Measurements from ENCODE around the gene FTL.

FTL gene

DNA sequence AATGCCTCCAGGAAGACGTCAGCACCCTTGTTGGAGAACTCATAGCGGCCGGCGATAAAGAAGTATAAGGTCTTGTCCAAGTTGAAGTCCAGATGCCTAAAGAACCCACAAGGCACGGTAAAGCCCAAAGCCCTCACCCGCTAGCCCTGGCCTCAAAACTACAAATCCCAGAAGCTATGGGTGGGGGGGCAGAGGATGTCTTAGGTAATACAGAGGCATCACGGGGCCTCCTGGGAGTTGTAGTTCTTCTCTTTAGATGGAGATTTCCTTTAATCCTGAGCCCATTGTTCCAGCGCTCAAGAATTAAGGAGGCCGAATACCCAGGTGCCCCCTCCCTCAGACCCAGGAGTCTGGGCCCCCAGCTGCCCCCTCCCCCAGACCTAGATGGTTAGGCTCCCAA is 17.2 kb downstream of the FTL start:
- Histone ChIP-seq H3K9me3 (ENCODE audit: control insufficient read depth, insufficient read depth, low read length) (no peaks in the 10 kb centered on the region), H3K4me1 (ENCODE audit: control insufficient read depth, insufficient read depth, low read length) (no peaks in the 10 kb centered on the region), H3K4me3 (ENCODE audit: low read length) (no peak overlapping the region), H3K36me3 (ENCODE audit: control insufficient read depth, insufficient read depth, low read length) (peaks cover 12% of the 10 kb centered on the region), H3K27ac (ENCODE audit: low read length) (no peak overlapping the region), H3K27me3 (ENCODE audit: control insufficient read depth, insufficient read depth, low read length) (no peaks in the 10 kb centered on the region)
- no peak for DNase-seq (ENCODE audit: low read depth, low spot score)
- no CpG with 5 or more reads among the region's 9 CpGs for WGBS (ENCODE audit: insufficient coverage, insufficient read length)

DNA sequence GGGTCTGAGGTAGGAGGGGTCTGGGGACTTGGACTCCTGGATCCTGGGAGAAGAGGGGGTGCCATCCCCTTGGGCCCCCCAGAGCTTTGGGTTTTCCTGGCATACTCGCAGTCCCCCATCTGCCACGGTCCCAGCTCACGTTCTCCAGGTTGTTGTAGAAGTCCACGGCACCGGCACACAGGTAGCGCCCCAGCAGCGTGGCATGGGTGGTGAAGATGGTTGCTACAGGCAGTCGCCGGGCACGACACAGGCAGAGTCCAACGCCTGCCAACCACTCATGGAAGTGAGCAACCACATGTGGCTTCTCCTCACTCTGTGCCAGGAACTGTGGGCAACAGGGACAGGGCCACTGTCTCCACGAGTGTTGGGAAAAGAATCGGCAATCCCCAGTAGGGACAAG is 20.6 kb downstream of the FTL start:
- no peak for DNase-seq (ENCODE audit: low read depth, low spot score)
- Histone ChIP-seq H3K27ac (ENCODE audit: low read length) (no peak overlapping the region), H3K4me3 (ENCODE audit: low read length) (no peak overlapping the region), H3K9me3 (ENCODE audit: control insufficient read depth, insufficient read depth, low read length) (no peaks in the 10 kb centered on the region), H3K4me1 (ENCODE audit: control insufficient read depth, insufficient read depth, low read length) (no peaks in the 10 kb centered on the region), H3K27me3 (ENCODE audit: control insufficient read depth, insufficient read depth, low read length) (no peaks in the 10 kb centered on the region), H3K36me3 (ENCODE audit: control insufficient read depth, insufficient read depth, low read length) (peaks cover 12% of the 10 kb centered on the region)
- WGBS (ENCODE audit: insufficient coverage, insufficient read length): no CpG with 5 or more reads among the region's 13 CpGs

DNA sequence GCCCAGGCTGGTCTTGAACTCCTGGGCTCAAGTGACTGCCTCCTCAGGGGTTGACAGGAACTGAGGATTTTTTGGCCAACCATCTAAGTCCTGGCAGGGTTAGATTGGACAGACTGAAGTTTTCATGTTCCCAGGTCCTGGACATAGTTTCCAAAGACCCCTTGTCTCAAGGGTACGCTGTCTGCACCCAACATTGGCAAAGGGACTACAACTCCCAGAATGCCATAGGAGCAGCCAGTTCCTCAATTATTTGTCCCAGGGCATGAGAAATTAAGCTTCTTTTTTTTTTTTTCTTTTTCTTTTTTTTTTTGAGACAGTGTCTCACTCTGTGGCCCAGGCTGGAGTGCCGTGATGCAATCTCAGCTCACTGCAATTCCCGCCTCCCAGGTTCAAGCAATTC is 21.1 kb downstream of the FTL start:
- DNase-seq (ENCODE audit: low read depth, low spot score): no peak
- Histone ChIP-seq H3K4me3 (ENCODE audit: low read length) (no peak overlapping the region), H3K4me1 (ENCODE audit: control insufficient read depth, insufficient read depth, low read length) (no peaks in the 10 kb centered on the region), H3K36me3 (ENCODE audit: control insufficient read depth, insufficient read depth, low read length) (peaks cover 12% of the 10 kb centered on the region), H3K27me3 (ENCODE audit: control insufficient read depth, insufficient read depth, low read length) (no peaks in the 10 kb centered on the region), H3K27ac (ENCODE audit: low read length) (no peak overlapping the region), H3K9me3 (ENCODE audit: control insufficient read depth, insufficient read depth, low read length) (no peaks in the 10 kb centered on the region)
- WGBS (ENCODE audit: insufficient coverage, insufficient read length): no CpG with 5 or more reads among the region's 3 CpGs

DNA sequence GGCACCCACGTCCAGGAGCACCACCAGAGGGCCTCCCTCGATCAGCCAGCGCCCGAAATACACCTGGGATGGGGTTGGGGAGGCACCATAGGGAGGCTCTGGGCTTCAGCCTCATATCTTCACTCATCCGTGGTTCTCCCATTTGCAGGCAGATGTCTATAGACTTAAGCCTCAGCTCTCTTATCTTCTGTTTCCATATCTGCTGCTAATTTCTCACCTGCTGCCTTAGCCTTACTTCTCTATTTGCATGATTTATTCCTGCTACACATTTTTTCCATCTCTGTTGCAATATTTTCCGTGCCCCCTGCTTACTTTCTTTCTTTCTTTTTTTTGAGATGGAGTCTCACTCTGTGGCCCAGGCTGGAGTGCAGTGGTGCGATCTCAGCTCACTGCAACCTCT is 22.2 kb downstream of the FTL start:
- H3K4me1 ChIP-seq (ENCODE audit: control insufficient read depth, insufficient read depth, low read length): no peaks in the 10 kb centered on the region
- DNase-seq (ENCODE audit: low read depth, low spot score): no peak
- H3K9me3 ChIP-seq (ENCODE audit: control insufficient read depth, insufficient read depth, low read length): no peaks in the 10 kb centered on the region
- H3K4me3 ChIP-seq (ENCODE audit: low read length): no peak overlapping the region
- no peaks in the 10 kb centered on the region for H3K27me3 ChIP-seq (ENCODE audit: control insufficient read depth, insufficient read depth, low read length)
- no CpG with 5 or more reads among the region's 7 CpGs for WGBS (ENCODE audit: insufficient coverage, insufficient read length)
- H3K36me3 ChIP-seq (ENCODE audit: control insufficient read depth, insufficient read depth, low read length): peaks cover 10% of the 10 kb centered on the region
- H3K27ac ChIP-seq (ENCODE audit: low read length): no peak overlapping the region

DNA sequence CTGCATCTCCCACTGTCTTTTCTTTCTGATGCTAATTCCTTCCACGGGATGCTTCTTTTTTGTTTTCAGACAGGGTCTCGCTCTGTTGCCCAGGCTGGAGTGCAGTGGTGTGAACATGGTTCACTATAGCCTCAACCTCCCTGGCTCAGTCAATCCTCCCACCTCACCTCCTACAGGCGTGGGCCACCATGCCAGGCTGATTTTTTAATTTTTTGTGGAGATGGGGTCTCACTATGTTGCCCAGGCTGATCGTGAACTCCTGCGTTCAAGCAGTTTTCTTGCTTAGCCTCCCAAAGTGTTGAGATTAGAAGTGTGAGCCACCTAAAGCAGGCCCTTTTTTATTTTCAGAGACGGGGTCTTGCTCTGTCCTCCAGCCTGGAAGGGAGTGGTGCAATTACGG is 23.2 kb downstream of the FTL start:
- peaks cover 10% of the 10 kb centered on the region for H3K36me3 ChIP-seq (ENCODE audit: control insufficient read depth, insufficient read depth, low read length)
- H3K4me1 ChIP-seq (ENCODE audit: control insufficient read depth, insufficient read depth, low read length): no peaks in the 10 kb centered on the region
- H3K27ac ChIP-seq (ENCODE audit: low read length): no peak overlapping the region
- no peaks in the 10 kb centered on the region for H3K27me3 ChIP-seq (ENCODE audit: control insufficient read depth, insufficient read depth, low read length)
- WGBS (ENCODE audit: insufficient coverage, insufficient read length): no CpG with 5 or more reads among the region's 7 CpGs
- H3K9me3 ChIP-seq (ENCODE audit: control insufficient read depth, insufficient read depth, low read length): no peaks in the 10 kb centered on the region
- no peak overlapping the region for H3K4me3 ChIP-seq (ENCODE audit: low read length)
- DNase-seq (ENCODE audit: low read depth, low spot score): no peak

DNA sequence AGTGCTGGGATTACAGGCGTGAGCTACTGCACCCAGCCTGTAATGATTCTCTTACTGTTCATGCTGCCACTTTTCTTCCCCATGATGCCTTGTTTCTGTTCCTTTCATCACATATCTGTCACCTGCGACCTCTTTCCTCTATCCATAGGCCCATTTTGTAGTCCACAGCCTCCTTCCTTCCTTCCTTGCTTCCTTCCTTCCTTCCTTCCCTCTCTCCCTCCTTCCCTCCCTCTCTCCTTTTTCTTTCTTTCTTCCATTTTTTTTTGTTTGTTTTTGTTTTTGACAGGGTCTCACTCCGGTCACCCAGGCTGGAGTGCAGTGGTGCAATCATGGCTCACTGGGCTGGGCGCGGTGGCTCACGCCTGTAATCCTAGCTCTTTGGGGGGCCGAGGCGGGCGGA is 23.8 kb downstream of the FTL start:
- H3K36me3 ChIP-seq (ENCODE audit: control insufficient read depth, insufficient read depth, low read length): peaks cover 10% of the 10 kb centered on the region
- H3K27me3 ChIP-seq (ENCODE audit: control insufficient read depth, insufficient read depth, low read length): no peaks in the 10 kb centered on the region
- no CpG with 5 or more reads among the region's 9 CpGs for WGBS (ENCODE audit: insufficient coverage, insufficient read length)
- no peaks in the 10 kb centered on the region for H3K4me1 ChIP-seq (ENCODE audit: control insufficient read depth, insufficient read depth, low read length)
- H3K4me3 ChIP-seq (ENCODE audit: low read length): no peak overlapping the region
- DNase-seq (ENCODE audit: low read depth, low spot score): no peak
- no peaks in the 10 kb centered on the region for H3K9me3 ChIP-seq (ENCODE audit: control insufficient read depth, insufficient read depth, low read length)
- H3K27ac ChIP-seq (ENCODE audit: low read length): no peak overlapping the region

DNA sequence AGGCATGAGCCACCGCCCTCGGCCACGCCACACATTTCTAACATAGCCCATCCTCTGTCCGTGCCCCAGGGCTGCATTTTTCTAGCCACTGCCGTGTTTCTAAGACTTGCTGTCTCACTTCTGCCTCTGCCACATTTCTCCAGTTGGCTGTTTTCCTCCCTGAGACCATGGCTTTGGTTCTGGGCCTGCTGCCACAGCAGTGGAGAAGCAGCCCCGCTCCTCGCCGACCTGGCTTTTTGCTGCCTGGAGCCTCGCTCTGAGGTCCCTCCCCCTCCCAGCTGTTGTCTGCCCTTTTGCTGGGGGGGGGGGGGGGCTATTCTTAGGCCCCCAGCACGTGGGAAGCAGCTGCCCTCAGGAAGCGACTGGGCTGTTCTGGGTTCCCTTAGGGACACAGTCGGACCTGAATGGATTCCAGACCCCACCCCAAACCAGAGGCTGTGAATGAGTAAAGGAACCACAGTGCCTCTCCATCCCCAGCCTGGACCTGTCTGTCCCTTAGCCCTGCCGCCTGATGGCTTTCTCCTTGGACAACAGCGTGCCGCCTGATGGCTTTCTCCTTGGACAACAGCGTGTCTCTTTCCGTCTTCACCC is 24.7 kb downstream of the FTL start:
- Histone ChIP-seq H3K36me3 (ENCODE audit: control insufficient read depth, insufficient read depth, low read length) (peaks cover 10% of the 10 kb centered on the region), H3K27ac (ENCODE audit: low read length) (no peak overlapping the region), H3K27me3 (ENCODE audit: control insufficient read depth, insufficient read depth, low read length) (no peaks in the 10 kb centered on the region), H3K4me3 (ENCODE audit: low read length) (no peak overlapping the region), H3K9me3 (ENCODE audit: control insufficient read depth, insufficient read depth, low read length) (no peaks in the 10 kb centered on the region), H3K4me1 (ENCODE audit: control insufficient read depth, insufficient read depth, low read length) (peaks cover 1% of the 10 kb centered on the region; the same call in 1 of the 2 replicates)
- WGBS (ENCODE audit: insufficient coverage, insufficient read length): no CpG with 5 or more reads among the region's 17 CpGs
- no peak for DNase-seq (ENCODE audit: low read depth, low spot score)

DNA sequence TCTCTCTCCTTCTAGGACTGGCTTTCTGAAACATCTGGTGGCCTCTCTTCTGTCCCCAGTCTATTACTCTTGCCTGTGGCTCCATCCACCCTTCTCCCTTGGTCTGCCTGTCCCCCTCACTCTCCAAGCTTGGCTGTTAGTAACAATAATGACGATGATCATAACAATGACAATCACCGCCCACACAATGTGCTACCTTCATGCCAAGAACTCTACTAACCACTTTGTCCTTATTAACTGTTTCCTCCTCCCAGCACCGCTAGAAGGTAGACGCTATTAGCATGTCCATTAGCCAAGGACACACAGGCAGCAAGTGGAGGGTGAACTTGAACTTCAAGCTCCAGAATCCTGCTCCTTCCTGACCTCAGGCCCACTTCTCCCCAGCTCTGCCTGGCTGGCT is 25.3 kb downstream of the FTL start:
- Histone ChIP-seq H3K27me3 (ENCODE audit: control insufficient read depth, insufficient read depth, low read length) (no peaks in the 10 kb centered on the region), H3K4me1 (ENCODE audit: control insufficient read depth, insufficient read depth, low read length) (peaks cover 1% of the 10 kb centered on the region; the same call in 1 of the 2 replicates), H3K27ac (ENCODE audit: low read length) (no peak overlapping the region), H3K36me3 (ENCODE audit: control insufficient read depth, insufficient read depth, low read length) (peaks cover 7% of the 10 kb centered on the region), H3K4me3 (ENCODE audit: low read length) (no peak overlapping the region), H3K9me3 (ENCODE audit: control insufficient read depth, insufficient read depth, low read length) (no peaks in the 10 kb centered on the region)
- no peak for DNase-seq (ENCODE audit: low read depth, low spot score)
- no CpG with 5 or more reads among the region's 4 CpGs for WGBS (ENCODE audit: insufficient coverage, insufficient read length)

DNA sequence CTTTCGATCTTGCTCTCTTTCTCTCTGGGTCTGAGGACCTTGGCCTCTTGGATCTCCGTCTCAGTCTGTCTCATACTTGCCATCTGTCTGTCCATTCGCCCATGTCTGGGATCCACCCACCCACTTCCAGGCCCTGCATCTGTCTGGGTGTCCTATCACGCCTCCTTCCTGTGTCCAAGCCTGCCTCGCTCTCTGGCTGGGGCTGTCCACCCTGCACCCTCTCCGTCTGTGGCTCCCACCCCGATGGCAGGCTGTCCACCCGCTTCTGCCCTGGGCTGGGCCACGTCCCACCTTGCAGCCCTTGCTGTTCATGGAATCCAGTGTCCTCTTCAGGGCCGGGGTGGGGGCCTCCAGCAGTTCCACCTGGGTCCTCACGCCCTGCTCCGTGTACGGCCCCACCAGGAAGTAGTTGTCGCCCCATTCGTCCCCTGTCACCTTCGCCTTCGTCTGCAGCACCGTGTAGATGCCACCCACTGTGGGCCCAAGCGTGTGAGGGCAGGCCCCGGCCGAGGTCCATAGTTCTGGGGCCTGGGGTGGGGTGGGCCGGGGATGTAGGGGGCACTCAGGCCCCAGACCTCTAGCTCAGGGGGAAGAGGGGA is 26.0 kb downstream of the FTL start:
- H3K36me3 ChIP-seq (ENCODE audit: control insufficient read depth, insufficient read depth, low read length): peaks cover 2% of the 10 kb centered on the region; the same call in 1 of the 2 replicates
- WGBS (ENCODE audit: insufficient coverage, insufficient read length): no CpG with 5 or more reads among the region's 22 CpGs
- H3K27ac ChIP-seq (ENCODE audit: low read length): no peak overlapping the region
- no peaks in the 10 kb centered on the region for H3K9me3 ChIP-seq (ENCODE audit: control insufficient read depth, insufficient read depth, low read length)
- H3K27me3 ChIP-seq (ENCODE audit: control insufficient read depth, insufficient read depth, low read length): no peaks in the 10 kb centered on the region
- DNase-seq (ENCODE audit: low read depth, low spot score): no peak
- H3K4me1 ChIP-seq (ENCODE audit: control insufficient read depth, insufficient read depth, low read length): peaks cover 1% of the 10 kb centered on the region; the same call in 1 of the 2 replicates
- no peak overlapping the region for H3K4me3 ChIP-seq (ENCODE audit: low read length)

DNA sequence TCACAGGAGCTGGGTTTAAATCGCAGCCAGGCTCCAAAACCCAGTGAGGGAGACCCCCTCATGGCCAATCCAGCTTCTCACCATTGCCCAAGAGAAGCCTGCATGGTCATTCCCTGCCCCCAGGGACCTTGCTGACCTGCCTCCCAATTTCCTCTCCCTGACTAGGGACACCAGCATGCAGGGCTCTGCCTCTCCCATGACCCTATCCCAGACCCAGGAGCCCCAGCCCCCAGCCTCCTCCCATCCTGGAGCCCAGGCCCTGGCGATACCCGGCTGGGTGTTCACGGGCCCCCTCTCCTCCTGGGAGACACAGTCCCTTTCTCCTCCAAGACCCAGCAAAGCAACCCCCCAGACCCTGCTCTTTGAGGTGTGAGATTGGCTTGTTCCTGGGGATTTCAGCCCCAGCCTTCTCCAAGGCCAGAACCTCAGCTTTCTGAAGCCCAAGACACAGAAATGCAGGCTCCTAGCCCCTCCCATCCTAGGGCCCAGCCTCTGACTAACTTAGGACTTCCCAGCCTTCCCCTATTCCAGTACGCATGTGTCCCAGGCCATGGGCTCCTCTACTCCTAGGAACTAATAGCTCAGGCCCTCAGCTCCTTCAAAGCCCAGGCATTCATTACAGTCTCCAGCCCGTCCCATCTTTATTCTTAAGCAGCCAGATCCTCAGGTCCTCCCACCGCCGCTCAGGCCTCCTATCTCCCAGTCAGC is 26.9 kb downstream of the FTL start:
- peaks cover 1% of the 10 kb centered on the region; the same call in 1 of the 2 replicates for H3K4me1 ChIP-seq (ENCODE audit: control insufficient read depth, insufficient read depth, low read length)
- no peak overlapping the region for H3K27ac ChIP-seq (ENCODE audit: low read length)
- H3K4me3 ChIP-seq (ENCODE audit: low read length): peak overlapping the region; percentile 67; the same call in 1 of the 2 replicates
- WGBS (ENCODE audit: insufficient coverage, insufficient read length): no CpG with 5 or more reads among the region's 8 CpGs
- H3K27me3 ChIP-seq (ENCODE audit: control insufficient read depth, insufficient read depth, low read length): no peaks in the 10 kb centered on the region
- DNase-seq (ENCODE audit: low read depth, low spot score): no peak
- H3K36me3 ChIP-seq (ENCODE audit: control insufficient read depth, insufficient read depth, low read length): peaks cover 2% of the 10 kb centered on the region; the same call in 1 of the 2 replicates
- H3K9me3 ChIP-seq (ENCODE audit: control insufficient read depth, insufficient read depth, low read length): no peaks in the 10 kb centered on the region

All from iPS DF 6.9 (cell line).